Neural crest cell (in vitro differentiated cells): Measurements from ENCODE around the gene CARNS1. TPM values are rescaled to one million over a fixed set of nuclear protein-coding genes. Genes with fewer than 3 reads are reported as not detected.
A peak's percentile ranks its signal among the peaks of the same experiment; 100 is the strongest.
"Not testable (repeated sequence)": the region's sequence is repeated elsewhere in the genome, so short reads cannot be mapped to it uniquely, and the experiment has no call there.

Experiments
- DNase-seq: peaks from one replicate; pipeline ENCODE4 v3.0.0; 2021; ENCODE audit warnings: low read depth, mixed read lengths, low spot score
- H3K27ac Mint-ChIP-seq: one replicate; pipeline ENCODE4 v1.8.0; 2021; ENCODE audit warnings: mild to moderate bottlenecking, mixed read lengths; ENCODE audit not compliant: unreplicated experiment
- H3K27me3 Mint-ChIP-seq: 2 replicates; pipeline ENCODE4 v1.8.0; 2021; ENCODE audit warnings: low read depth, mild to moderate bottlenecking, mixed read lengths
- H3K36me3 Mint-ChIP-seq: 2 replicates; pipeline ENCODE4 v1.8.0; 2021; ENCODE audit warnings: low read depth, mild to moderate bottlenecking, mixed read lengths
- H3K4me1 Mint-ChIP-seq: 2 replicates; pipeline ENCODE4 v1.8.0; 2021; ENCODE audit warnings: mixed read lengths
- H3K4me3 Mint-ChIP-seq: one replicate; pipeline ENCODE4 v1.8.0; 2021; ENCODE audit warnings: mild to moderate bottlenecking, mixed read lengths
- H3K9me3 Mint-ChIP-seq: 2 replicates; pipeline ENCODE4 v1.8.0; 2021; ENCODE audit warnings: mixed read lengths
- CTCF ChIP-seq: fragments of 200-600 bp; sonication (generic); conservative IDR thresholded peaks from 2 replicates; pipeline ENCODE4 v1.5.0; 2021; ENCODE audit warnings: antibody characterized with exemption, mild to moderate bottlenecking
- total RNA-seq: library from RNA; stranded (reverse); gene quantifications from 2 replicates; pipeline ENCODE4 v1.2.1, GENCODE V29; 2021

CARNS1 gene
- total RNA-seq, 1 donor from 2014 or later = 0.12 TPM

GRCh38 chr11:67401495-67402191 lies 13.8 kb upstream of the CARNS1 start, which contains the start of gene PPP1CA:
Gene PPP1CA, minus strand, starts transcription at chr11:67401858. Its CDS starts 76 bp downstream, at chr11:67401782.
- TF ChIP-seq CTCF = peak; percentile 75
- H3K36me3 Mint-ChIP-seq = no peaks in the 10 kb centered on the region
- peaks cover 20% of the 10 kb centered on the region for H3K4me1 Mint-ChIP-seq
- DNase-seq = peak; percentile 83
- no peaks in the 10 kb centered on the region for H3K27me3 Mint-ChIP-seq
- peak within 1 kb of the TSS; percentile 27 for H3K27ac Mint-ChIP-seq
- H3K9me3 Mint-ChIP-seq = no peaks in the 10 kb centered on the region
- peak within 1 kb of the TSS; percentile 91 for H3K4me3 Mint-ChIP-seq

- H3K4me3 Mint-ChIP-seq = peak overlapping the region; percentile 49
- DNase-seq = not testable (repeated sequence)
Measured at GRCh38 chr11:67402192-67402839, 13.2 kb upstream of the CARNS1 start.

GRCh38 chr11:67403085-67403484 lies 12.4 kb upstream of the CARNS1 start:
- H3K27me3 Mint-ChIP-seq, H3K9me3 Mint-ChIP-seq, H3K4me3 Mint-ChIP-seq, H3K36me3 Mint-ChIP-seq, DNase-seq: not testable (repeated sequence)
- Mint-ChIP-seq H3K4me1 (peaks cover 19% of the 10 kb centered on the region), H3K27ac (peak overlapping the region; percentile 27)

More at GRCh38 chr11:67402192-67402839, 13.2 kb upstream of the CARNS1 start:
- not testable (repeated sequence) for H3K27me3 Mint-ChIP-seq, H3K27ac Mint-ChIP-seq, H3K36me3 Mint-ChIP-seq, H3K9me3 Mint-ChIP-seq
- peaks cover 23% of the 10 kb centered on the region for H3K4me1 Mint-ChIP-seq

- Mint-ChIP-seq H3K9me3 (no peaks in the 10 kb centered on the region), H3K27me3 (peaks cover 6% of the 10 kb centered on the region), H3K4me1 (peaks cover 19% of the 10 kb centered on the region), H3K27ac (no peak overlapping the region), H3K36me3 (no peaks in the 10 kb centered on the region), H3K4me3 (peak overlapping the region; percentile 64)
- no peak for DNase-seq
- no peak for TF ChIP-seq CTCF
Measured at GRCh38 chr11:67404515-67405195, 10.8 kb upstream of the CARNS1 start.

- no peak for DNase-seq
- Mint-ChIP-seq H3K9me3 (no peaks in the 10 kb centered on the region), H3K4me3 (no peak overlapping the region), H3K36me3 (no peaks in the 10 kb centered on the region), H3K27ac (no peak overlapping the region), H3K4me1 (peaks cover 19% of the 10 kb centered on the region), H3K27me3 (peaks cover 6% of the 10 kb centered on the region)
- no peak for TF ChIP-seq CTCF
Measured at GRCh38 chr11:67405196-67405567, 10.3 kb upstream of the CARNS1 start.

- H3K9me3 Mint-ChIP-seq = no peaks in the 10 kb centered on the region
- no peak overlapping the region for H3K4me3 Mint-ChIP-seq
- no peaks in the 10 kb centered on the region for H3K36me3 Mint-ChIP-seq
- TF ChIP-seq CTCF = no peak
- DNase-seq = no peak
- no peak overlapping the region for H3K27ac Mint-ChIP-seq
- peaks cover 6% of the 10 kb centered on the region for H3K27me3 Mint-ChIP-seq
- H3K4me1 Mint-ChIP-seq = peaks cover 19% of the 10 kb centered on the region
Measured at GRCh38 chr11:67405688-67406339, 9.7 kb upstream of the CARNS1 start.
